CD14-positive monocyte (primary cell): ENCODE data around the gene SPAG17. TPM values are rescaled to one million over a fixed set of nuclear protein-coding genes. Genes with fewer than 3 reads are reported as not detected.
A peak's percentile ranks its signal among the peaks of the same experiment; 100 is the strongest.
"Not testable (repeated sequence)": the region's sequence is repeated elsewhere in the genome, so short reads cannot be mapped to it uniquely, and the experiment has no call there.

ENCODE experiments used
- DNase-seq, 3 donors: peaks; one replicate each; pipeline ENCODE4 v3.0.0-alpha.2; 2011 to 2022
- H2AFZ ChIP-seq: 2 replicates; pipeline ENCODE4 v1.6.0; 2012; ENCODE audit warnings: mild to moderate bottlenecking, low read depth, low read length, inconsistent platforms; ENCODE audit not compliant: insufficient read depth, poor library complexity, severe bottlenecking
- H3K27ac ChIP-seq, 2 donors: 1 replicate in 1 of 2; 2 replicates in 1 of 2; pipeline ENCODE4 v1.5.1; 2012 to 2013; ENCODE audit warnings: low read length in 2 of 2, control low read depth in 1 of 2, inconsistent platforms in 1 of 2, low read depth in 1 of 2, mild to moderate bottlenecking in 1 of 2
- H3K27me3 ChIP-seq, 2 donors: one replicate each; pipeline versions ENCODE4 v1.6.0 to v1.6.1; 2011 to 2013; ENCODE audit warnings: low read length in 2 of 2; ENCODE audit not compliant: control insufficient read depth in 2 of 2, insufficient read depth in 2 of 2
- H3K36me3 ChIP-seq, 2 donors: replicated peaks in 1 of 2; 1 replicate in 1 of 2; 2 replicates in 1 of 2; pipeline versions ENCODE4 v1.5.1 to v1.6.1; 2012 to 2013; ENCODE audit warnings: low read length in 2 of 2, control low read depth in 1 of 2, inconsistent platforms in 1 of 2, mild to moderate bottlenecking in 1 of 2; ENCODE audit not compliant: insufficient read depth in 2 of 2, control insufficient read depth in 1 of 2
- H3K4me1 ChIP-seq, 2 donors: 1 replicate in 1 of 2; 2 replicates in 1 of 2; pipeline versions ENCODE4 v1.5.1 to v1.6.1; 2012 to 2013; ENCODE audit warnings: low read length in 2 of 2, control low read depth in 1 of 2, inconsistent platforms in 1 of 2, mild to moderate bottlenecking in 1 of 2, moderate library complexity in 1 of 2; ENCODE audit not compliant: insufficient read depth in 2 of 2, control insufficient read depth in 1 of 2
- H3K4me2 ChIP-seq: replicated peaks from 2 replicates; pipeline ENCODE3; 2012; ENCODE audit warnings: low read length, moderate library complexity, mild to moderate bottlenecking; ENCODE audit not compliant: poor library complexity, severe bottlenecking; ENCODE audit errors: extremely low read depth
- H3K4me3 ChIP-seq, 3 experiments: fragments of 200-600 bp in 1 of 3; sonication (generic) in 1 of 3; replicated peaks in 1 of 3; 1 replicate in 2 of 3; 2 replicates in 1 of 3; pipeline ENCODE4 v1.5.1; 2011 to 2013; ENCODE audit warnings: low read length in 3 of 3, mild to moderate bottlenecking in 3 of 3, control low read depth in 2 of 3, low read depth in 2 of 3, inconsistent platforms in 1 of 3, moderate library complexity in 1 of 3
- H3K79me2 ChIP-seq: 2 replicates; pipeline ENCODE4 v1.6.0; 2012; ENCODE audit warnings: mild to moderate bottlenecking, control low read depth, inconsistent platforms, low read length, moderate library complexity; ENCODE audit not compliant: insufficient read depth
- H3K9ac ChIP-seq: 2 replicates; pipeline ENCODE4 v1.6.0; 2017; ENCODE audit warnings: low read length, mild to moderate bottlenecking; ENCODE audit not compliant: insufficient read depth, poor library complexity, severe bottlenecking
- H3K9me3 ChIP-seq, 2 donors: replicated peaks in 1 of 2; 1 replicate in 1 of 2; 2 replicates in 1 of 2; pipeline versions ENCODE4 v1.5.1 to v1.6.1; 2012 to 2013; ENCODE audit warnings: low read length in 2 of 2, control low read depth in 1 of 2; ENCODE audit not compliant: control insufficient read depth in 1 of 2, insufficient read depth in 1 of 2
- H4K20me1 ChIP-seq: 2 replicates; pipeline ENCODE4 v1.6.0; 2012; ENCODE audit warnings: mild to moderate bottlenecking, low read length, control low read depth, moderate library complexity; ENCODE audit not compliant: insufficient read depth
- H3K27ac Mint-ChIP-seq, 7 donors: one replicate each; pipeline ENCODE4 v1.8.0; 2020; ENCODE audit warnings: mild to moderate bottlenecking in 7 of 7, mixed read lengths in 7 of 7, moderate library complexity in 6 of 7, inconsistent platforms in 2 of 7
- H3K27me3 Mint-ChIP-seq, 3 donors: one replicate each; pipeline ENCODE4 v1.8.0; 2021 to 2022; ENCODE audit warnings: low read depth in 3 of 3, mild to moderate bottlenecking in 3 of 3, mixed read lengths in 3 of 3, moderate library complexity in 3 of 3, inconsistent platforms in 1 of 3
- H3K36me3 Mint-ChIP-seq, 2 donors: one replicate each; pipeline ENCODE4 v1.8.0; 2020; ENCODE audit warnings: mixed read lengths in 2 of 2, inconsistent platforms in 1 of 2, mild to moderate bottlenecking in 1 of 2
- H3K4me1 Mint-ChIP-seq: one replicate; pipeline ENCODE4 v1.8.0; 2020; ENCODE audit warnings: mild to moderate bottlenecking, mixed read lengths
- H3K4me3 Mint-ChIP-seq, 2 donors: one replicate each; pipeline ENCODE4 v1.8.0; 2020; ENCODE audit warnings: mild to moderate bottlenecking in 2 of 2, mixed read lengths in 2 of 2, moderate library complexity in 1 of 2
- H3K9me3 Mint-ChIP-seq, 7 donors: one replicate each; pipeline ENCODE4 v1.8.0; 2020 to 2022; ENCODE audit warnings: mixed read lengths in 7 of 7, mild to moderate bottlenecking in 6 of 7, moderate library complexity in 6 of 7, inconsistent platforms in 2 of 7
- WGBS: methylation state at CpG from one replicate; pipeline ENCODE4 v1.1.5; 2013; ENCODE audit warnings: missing lambda C conversion rate; ENCODE audit not compliant: insufficient coverage; 5-methylcytosine and 5-hydroxymethylcytosine counted together
- intact Hi-C, 2 donors: fragments of 100-400 bp; cut with micrococcal nuclease; formaldehyde crosslinking; loops; one replicate each; pipeline versions ENCODE4 v1.15.0 to v1.15.1; 2023
- polyA plus RNA-seq, 3 donors: library from polyadenylated mRNA; depleted of rRNA in 1 of 3; unstranded in 2 of 3; stranded (reverse) in 1 of 3; fragments of 300-500 nt in 2 of 3; fragments of >200 nt in 1 of 3; fragmentation: Illumina TruSeq in 2 of 3; gene quantifications; 1 replicate in 2 of 3; 2 replicates in 1 of 3; pipeline ENCODE4 v1.2.3, GENCODE V29; 2012 to 2021
- TF ChIP-seq, protein P1 (sequence below): fragments of 200-600 bp; IDR thresholded peaks from one replicate; pipeline ENCODE4 v1.8.0; 2022; ENCODE audit warnings: antibody characterized with exemption, mild to moderate bottlenecking

SPAG17 gene
- polyA plus RNA-seq, 3 donors = 0.26 to 0.87 (median 0.68) TPM

- peak overlapping the region; percentile 63 for H3K4me2 ChIP-seq
- H4K20me1 ChIP-seq = peaks cover 69% of the 10 kb centered on the region
- peak overlapping the region; percentile 11 for H3K9ac ChIP-seq
- H3K27me3 Mint-ChIP-seq = no peaks in the 10 kb centered on the region
- no peaks in the 10 kb centered on the region for H3K27me3 ChIP-seq
- peaks cover 0 to 2% (median 0%) of the 10 kb centered on the region in 7 donors for H3K9me3 Mint-ChIP-seq
- peaks cover 0 to 14% of the 10 kb centered on the region in 2 donors for H3K36me3 ChIP-seq
- peaks cover 43% of the 10 kb centered on the region for H3K4me1 Mint-ChIP-seq
- H3K9me3 ChIP-seq = no peaks in the 10 kb centered on the region
- peaks cover 38 to 51% of the 10 kb centered on the region in 2 donors for H3K4me1 ChIP-seq
- H3K4me3 Mint-ChIP-seq = peak overlapping the region; percentile 6 to 83
- TF ChIP-seq, protein P1, sequence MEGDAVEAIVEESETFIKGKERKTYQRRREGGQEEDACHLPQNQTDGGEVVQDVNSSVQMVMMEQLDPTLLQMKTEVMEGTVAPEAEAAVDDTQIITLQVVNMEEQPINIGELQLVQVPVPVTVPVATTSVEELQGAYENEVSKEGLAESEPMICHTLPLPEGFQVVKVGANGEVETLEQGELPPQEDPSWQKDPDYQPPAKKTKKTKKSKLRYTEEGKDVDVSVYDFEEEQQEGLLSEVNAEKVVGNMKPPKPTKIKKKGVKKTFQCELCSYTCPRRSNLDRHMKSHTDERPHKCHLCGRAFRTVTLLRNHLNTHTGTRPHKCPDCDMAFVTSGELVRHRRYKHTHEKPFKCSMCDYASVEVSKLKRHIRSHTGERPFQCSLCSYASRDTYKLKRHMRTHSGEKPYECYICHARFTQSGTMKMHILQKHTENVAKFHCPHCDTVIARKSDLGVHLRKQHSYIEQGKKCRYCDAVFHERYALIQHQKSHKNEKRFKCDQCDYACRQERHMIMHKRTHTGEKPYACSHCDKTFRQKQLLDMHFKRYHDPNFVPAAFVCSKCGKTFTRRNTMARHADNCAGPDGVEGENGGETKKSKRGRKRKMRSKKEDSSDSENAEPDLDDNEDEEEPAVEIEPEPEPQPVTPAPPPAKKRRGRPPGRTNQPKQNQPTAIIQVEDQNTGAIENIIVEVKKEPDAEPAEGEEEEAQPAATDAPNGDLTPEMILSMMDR = no peak
- H3K36me3 Mint-ChIP-seq = peaks cover 8 to 15% of the 10 kb centered on the region in 2 donors
- peaks cover 91% of the 10 kb centered on the region for H3K79me2 ChIP-seq
- peak overlapping the region in 1 of 2 donors; percentile 72 for H3K27ac ChIP-seq
- peak overlapping the region; percentile 7 for H2AFZ ChIP-seq
- H3K4me3 ChIP-seq = peak overlapping the region in 1 of 3 experiments; percentile 56
- 24% methylated on average over 2 of the region's 3 CpGs for WGBS
- intact Hi-C loops = no loop called here
- DNase-seq = peak; percentile 28 to 46 (median 43)
- peak overlapping the region; percentile 58 to 95 (median 89) for H3K27ac Mint-ChIP-seq
These were observed 259.0 kb downstream of the SPAG17 start for GRCh38 chr1:117925981-117926380.

- Histone ChIP-seq H3K79me2 (peaks cover 79% of the 10 kb centered on the region), H3K4me1 (peaks cover 18 to 28% of the 10 kb centered on the region in 2 donors), H4K20me1 (peaks cover 84% of the 10 kb centered on the region), H3K36me3 (peaks cover 22 to 47% of the 10 kb centered on the region in 2 donors)
- H3K27me3 ChIP-seq, DNase-seq, H3K4me3 Mint-ChIP-seq, H3K9me3 ChIP-seq, H3K9ac ChIP-seq, H3K4me3 ChIP-seq, H3K27ac ChIP-seq, intact Hi-C loops, H3K27ac Mint-ChIP-seq, H3K9me3 Mint-ChIP-seq, H2AFZ ChIP-seq, H3K27me3 Mint-ChIP-seq, H3K4me2 ChIP-seq: not testable (repeated sequence)
- Mint-ChIP-seq H3K36me3 (peaks cover 26 to 36% of the 10 kb centered on the region in 2 donors), H3K4me1 (peaks cover 25% of the 10 kb centered on the region)
- WGBS = 100% methylated on average over 4 of the region's 7 CpGs
These were observed 262.3 kb downstream of the SPAG17 start for GRCh38 chr1:117922717-117923116.
